VCaP (cell line): ENCODE results near the gene ZNF273.
A peak's percentile ranks its signal among the peaks of the same experiment; 100 is the strongest.
"Not testable (repeated sequence)": the region's sequence is repeated elsewhere in the genome, so short reads cannot be mapped to it uniquely, and the experiment has no call there.

Experiments used
- H3K27ac ChIP-seq: fragments of 450-650 bp; 2 replicates; pipeline ENCODE4 v1.5.1; 2017
- CTCF ChIP-seq: fragments of 450-650 bp; conservative IDR thresholded peaks from 2 replicates; pipeline ENCODE4 v1.5.1; 2017; ENCODE audit warnings: mild to moderate bottlenecking, moderate library complexity

Gene ZNF273

GRCh38 chr7:64893401-64893800 is 9.7 kb upstream of the ZNF273 start:
- no peak for TF ChIP-seq CTCF
- H3K27ac ChIP-seq = no peak overlapping the region

- peak overlapping the region; percentile 71 for H3K27ac ChIP-seq
Measured at GRCh38 chr7:64902461-64902805, 640 bp upstream of the ZNF273 start.

GRCh38 chr7:64904008-64904407 is 935 bp downstream of the ZNF273 start:
- peak overlapping the region; percentile 71 for H3K27ac ChIP-seq
- TF ChIP-seq CTCF = no peak

GRCh38 chr7:64905133-64905532 is 2.1 kb downstream of the ZNF273 start:
- no peak for TF ChIP-seq CTCF
- no peak overlapping the region for H3K27ac ChIP-seq

- H3K27ac ChIP-seq = no peak overlapping the region
- no peak for TF ChIP-seq CTCF
Measured at GRCh38 chr7:64905547-64905946, 2.5 kb downstream of the ZNF273 start.

GRCh38 chr7:64907641-64908326 is 4.7 kb downstream of the ZNF273 start:
- no peak for TF ChIP-seq CTCF
- H3K27ac ChIP-seq = no peak overlapping the region

- TF ChIP-seq CTCF = no peak
- no peak overlapping the region for H3K27ac ChIP-seq
Measured at GRCh38 chr7:64908358-64908757, 5.3 kb downstream of the ZNF273 start.

GRCh38 chr7:64914557-64914956 is 11.5 kb downstream of the ZNF273 start:
- TF ChIP-seq CTCF = no peak
- H3K27ac ChIP-seq = no peak overlapping the region

- H3K27ac ChIP-seq = not testable (repeated sequence)
Measured at GRCh38 chr7:64915301-64915700, 12.2 kb downstream of the ZNF273 start.

- H3K27ac ChIP-seq = not testable (repeated sequence)
Measured at GRCh38 chr7:64928252-64929187, 25.4 kb downstream of the ZNF273 start.
